Thyroid gland (tissue), 4 donors: Measurements from ENCODE around the gene ITGAE. TPM values are rescaled to one million over a fixed set of nuclear protein-coding genes. Genes with fewer than 3 reads are reported as not detected.

Source experiments
- DNase-seq, 2 donors: peaks; one replicate each; pipeline ENCODE4 v3.0.0-alpha.2; 2019
- H3K27ac ChIP-seq, 3 donors: fragments of 200-600 bp; sonication (generic); 1 replicate in 2 of 3; 2 replicates in 1 of 3; pipeline ENCODE4 v1.5.1; 2016 to 2019; ENCODE audit warnings: mild to moderate bottlenecking in 1 of 3, moderate library complexity in 1 of 3
- H3K27me3 ChIP-seq: fragments of 200-600 bp; sonication (generic); one replicate; pipeline ENCODE4 v1.5.1; 2019
- H3K36me3 ChIP-seq, 2 donors: fragments of 200-600 bp; sonication (generic); one replicate each; pipeline ENCODE4 v1.5.1; 2016 to 2019
- H3K4me1 ChIP-seq, 2 donors: fragments of 200-600 bp; sonication (generic); one replicate each; pipeline ENCODE4 v1.5.1; 2017 to 2019
- H3K4me3 ChIP-seq, 3 donors: fragments of 200-600 bp; sonication (generic); replicated peaks in 1 of 3; 1 replicate in 2 of 3; 2 replicates in 1 of 3; pipeline ENCODE4 v1.5.1; 2016; ENCODE audit warnings: mild to moderate bottlenecking in 1 of 3
- H3K9me3 ChIP-seq: fragments of 200-600 bp; sonication (generic); one replicate; pipeline ENCODE4 v1.5.1; 2017
- CTCF ChIP-seq, 6 experiments: fragments of 200-600 bp in 3 of 6; fragments of 450-650 bp in 3 of 6; sonication (generic) in 3 of 6; IDR thresholded peaks; one replicate each; pipeline ENCODE4 v1.5.1; 2016 to 2019; ENCODE audit warnings: antibody characterized with exemption in 6 of 6, mild to moderate bottlenecking in 2 of 6, inconsistent platforms in 1 of 6, moderate library complexity in 1 of 6
- POLR2A ChIP-seq, 2 donors: fragments of 450-650 bp; IDR thresholded peaks; one replicate each; pipeline ENCODE4 v1.6.1; 2017; ENCODE audit warnings: antibody characterized with exemption in 2 of 2, mild to moderate bottlenecking in 2 of 2, moderate library complexity in 1 of 2
- WGBS, 2 donors: methylation state at CpG; one replicate each; pipeline ENCODE4 v1.1.5; 2017; 5-methylcytosine and 5-hydroxymethylcytosine counted together
- intact Hi-C: fragments of 100-400 bp; cut with DNase I; formaldehyde crosslinking; loops from one replicate; pipeline ENCODE4 v1.15.1; 2023
- total RNA-seq, 4 donors: library from RNA; depleted of rRNA; stranded (reverse); fragments of >200 nt; gene quantifications; one replicate each; pipeline ENCODE4 v1.2.3, GENCODE V29; 2016

The ITGAE gene
- total RNA-seq, 4 donors from 2014 or later = 5.5 to 31.9 (median 19.4) TPM

GRCh38 chr17:3815925-3816324, 14.9 kb upstream of the ITGAE start:
- H3K4me3 ChIP-seq = no peak overlapping the region
- DNase-seq = no peak

DNA sequence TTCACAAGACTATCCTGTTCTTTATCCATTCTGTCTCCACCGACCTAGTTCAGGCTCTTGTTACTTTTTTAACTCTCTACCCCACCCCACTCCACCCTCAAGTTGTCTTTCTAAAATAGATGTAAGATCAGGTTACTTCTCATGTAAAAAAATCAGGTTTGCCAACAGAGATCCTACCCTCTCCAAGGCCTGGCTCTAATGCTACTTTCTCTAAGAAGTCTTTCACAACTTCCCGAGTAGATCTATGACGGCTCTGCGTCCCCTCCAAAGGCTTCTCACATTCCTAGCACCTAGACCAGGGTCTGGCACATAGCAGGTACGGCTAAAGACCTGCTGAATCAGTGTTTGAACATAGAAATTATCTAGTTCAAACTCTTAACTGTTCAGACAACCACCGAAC, 14.1 kb upstream of the ITGAE start:
- H3K27ac ChIP-seq = no peak overlapping the region
- intact Hi-C loops = no loop called here
- no peaks in the 10 kb centered on the region for H3K9me3 ChIP-seq
- TF ChIP-seq POLR2A (IDR thresholded peaks at IDR 0.05) = no peak
- TF ChIP-seq CTCF (IDR thresholded peaks at IDR 0.05) = no peak
- 84 to 85% methylated on average over 6 of the region's 6 CpGs for WGBS, 2 donors
- no peaks in the 10 kb centered on the region for H3K27me3 ChIP-seq
- H3K4me1 ChIP-seq = no peaks in the 10 kb centered on the region
- DNase-seq = no peak
- no peak overlapping the region for H3K4me3 ChIP-seq
- H3K36me3 ChIP-seq = peaks cover 74 to 82% of the 10 kb centered on the region in 2 donors

More at GRCh38 chr17:3815925-3816324, 14.9 kb upstream of the ITGAE start:
- Histone ChIP-seq H3K27me3 (no peaks in the 10 kb centered on the region), H3K27ac (no peak overlapping the region), H3K36me3 (peaks cover 82 to 85% of the 10 kb centered on the region in 2 donors), H3K9me3 (no peaks in the 10 kb centered on the region), H3K4me1 (no peaks in the 10 kb centered on the region)
- TF ChIP-seq POLR2A (IDR thresholded peaks at IDR 0.05) = no peak
- no peak for TF ChIP-seq CTCF (IDR thresholded peaks at IDR 0.05)
- intact Hi-C loops = no loop called here
- 92 to 97% methylated on average over 7 of the region's 7 CpGs for WGBS, 2 donors

- DNase-seq = no peak
- Histone ChIP-seq H3K27me3 (no peaks in the 10 kb centered on the region), H3K36me3 (peaks cover 66 to 76% of the 10 kb centered on the region in 2 donors), H3K9me3 (no peaks in the 10 kb centered on the region), H3K4me1 (no peaks in the 10 kb centered on the region), H3K27ac (no peak overlapping the region), H3K4me3 (no peak overlapping the region)
- WGBS, 2 donors = 95% methylated on average over 13 of the region's 13 CpGs
- TF ChIP-seq POLR2A (IDR thresholded peaks at IDR 0.05) (no peak), CTCF (IDR thresholded peaks at IDR 0.05) (no peak)
- intact Hi-C loops = no loop called here
Measured at GRCh38 chr17:3814361-3814760, 13.4 kb upstream of the ITGAE start.

DNA sequence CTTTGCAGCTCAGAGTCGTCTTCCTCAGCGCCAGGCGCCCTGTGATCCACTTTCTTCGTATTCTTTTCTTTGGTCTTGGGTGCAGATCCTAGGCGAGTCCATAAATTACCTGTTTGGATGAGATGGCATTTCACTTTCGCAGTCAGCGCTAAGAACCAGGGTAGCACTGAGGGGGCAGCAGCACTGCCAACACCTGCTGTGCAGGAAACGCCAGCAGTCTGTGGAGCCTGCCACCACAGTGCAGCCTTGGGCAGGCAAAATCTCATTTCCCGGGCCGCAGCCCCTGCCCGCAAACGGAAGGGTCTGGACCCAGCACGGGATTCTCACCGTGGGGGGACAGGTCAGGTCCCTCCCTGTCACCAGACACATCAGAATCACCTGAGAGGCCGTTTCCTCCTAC, 12.2 kb upstream of the ITGAE start:
- no peaks in the 10 kb centered on the region for H3K27me3 ChIP-seq
- TF ChIP-seq CTCF (IDR thresholded peaks at IDR 0.05) = no peak
- no peak for TF ChIP-seq POLR2A (IDR thresholded peaks at IDR 0.05)
- H3K4me3 ChIP-seq = no peak overlapping the region
- WGBS, 2 donors = 95 to 96% methylated on average over 15 of the region's 15 CpGs
- intact Hi-C loops = no loop called here
- H3K36me3 ChIP-seq = peaks cover 57 to 64% of the 10 kb centered on the region in 2 donors
- H3K4me1 ChIP-seq = no peaks in the 10 kb centered on the region
- no peaks in the 10 kb centered on the region for H3K9me3 ChIP-seq
- no peak overlapping the region for H3K27ac ChIP-seq
- no peak for DNase-seq

GRCh38 chr17:3812771-3813170, 11.8 kb upstream of the ITGAE start:
- TF ChIP-seq CTCF (IDR thresholded peaks at IDR 0.05) = no peak
- TF ChIP-seq POLR2A (IDR thresholded peaks at IDR 0.05) = no peak
- 91 to 95% methylated on average over 12 of the region's 12 CpGs for WGBS, 2 donors
- Histone ChIP-seq H3K4me1 (no peaks in the 10 kb centered on the region), H3K36me3 (peaks cover 53 to 60% of the 10 kb centered on the region in 2 donors), H3K27ac (no peak overlapping the region), H3K4me3 (no peak overlapping the region), H3K27me3 (no peaks in the 10 kb centered on the region), H3K9me3 (no peaks in the 10 kb centered on the region)
- DNase-seq = no peak
- intact Hi-C loops = no loop called here
